ENCODE data around the gene MCUB.
"Not testable (repeated sequence)": the region's sequence is repeated elsewhere in the genome, so short reads cannot be mapped to it uniquely, and the experiment has no call there.

Gene MCUB

DNA sequence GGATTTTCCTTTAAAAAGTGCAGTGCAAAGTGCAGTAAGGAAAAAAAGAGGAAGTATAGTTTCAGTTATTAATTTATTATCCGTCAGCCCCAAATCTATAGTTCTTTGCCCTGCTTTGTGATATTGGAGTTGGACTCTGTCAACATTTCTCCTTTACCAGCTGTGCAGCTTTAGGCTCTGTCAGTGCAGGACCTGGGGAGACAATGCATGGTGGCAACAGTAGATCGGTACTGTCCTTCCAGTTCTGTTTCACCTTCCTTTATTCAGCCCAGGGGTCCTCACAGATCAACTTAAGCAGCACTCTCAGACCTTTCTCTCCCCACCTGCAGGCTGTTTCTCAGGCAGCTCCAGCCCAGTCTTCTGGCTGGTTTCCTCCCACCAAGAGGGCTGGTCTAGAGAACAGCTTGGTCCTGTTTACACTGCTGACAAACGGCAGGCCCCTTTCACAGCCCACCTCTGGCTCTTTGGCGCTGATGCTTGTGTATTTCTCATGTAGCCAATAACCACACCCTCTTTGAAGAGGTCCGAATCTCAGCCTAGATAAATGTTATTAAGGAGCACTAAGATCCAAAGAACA, 71.6 kb downstream of the MCUB start:
- DNase-seq (ENCODE audit: low read depth): no peak

- no peak for DNase-seq (ENCODE audit: low read depth)
Observed at GRCh38 chr4:109640644-109641043, 80.6 kb downstream of the MCUB start.

DNA sequence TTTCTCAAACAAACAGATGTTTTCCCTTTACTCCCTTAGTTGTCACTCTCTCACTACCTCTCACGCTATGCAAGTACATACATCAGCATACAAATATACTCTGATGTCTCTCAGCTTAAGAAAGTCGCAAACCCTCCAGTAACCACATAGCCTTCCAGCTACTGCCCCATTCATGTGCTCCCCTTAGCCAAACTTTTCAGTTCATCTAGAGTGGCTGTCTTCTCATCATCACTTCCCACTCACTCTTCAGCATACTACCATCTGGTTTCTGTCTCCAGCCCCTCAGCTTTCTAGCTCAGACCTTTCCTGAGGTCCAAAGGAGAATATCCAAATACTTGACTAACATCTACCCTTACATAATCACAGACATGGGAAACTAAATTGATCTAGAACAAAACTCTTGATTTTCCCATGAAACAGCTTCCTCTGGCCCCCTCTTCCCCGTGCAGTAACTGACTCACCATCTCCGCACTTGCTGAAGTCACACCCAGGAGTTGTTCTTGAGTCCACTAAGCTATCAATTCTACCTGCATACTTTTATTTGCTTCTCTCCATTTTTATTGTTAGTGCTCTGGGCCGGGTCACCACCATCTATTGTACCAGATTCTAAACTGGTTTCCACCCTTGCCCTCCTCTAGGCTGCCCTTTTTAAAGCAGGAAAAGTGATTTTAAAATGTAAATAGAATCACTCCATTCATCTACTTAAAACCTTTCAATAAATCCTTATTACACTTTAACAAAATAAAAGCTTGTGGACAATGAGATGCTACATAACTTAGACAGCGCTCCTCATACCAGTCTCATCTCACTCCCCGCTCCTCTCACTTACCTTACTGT, 86.0 kb downstream of the MCUB start:
- DNase-seq (ENCODE audit: low read depth): no peak

DNA sequence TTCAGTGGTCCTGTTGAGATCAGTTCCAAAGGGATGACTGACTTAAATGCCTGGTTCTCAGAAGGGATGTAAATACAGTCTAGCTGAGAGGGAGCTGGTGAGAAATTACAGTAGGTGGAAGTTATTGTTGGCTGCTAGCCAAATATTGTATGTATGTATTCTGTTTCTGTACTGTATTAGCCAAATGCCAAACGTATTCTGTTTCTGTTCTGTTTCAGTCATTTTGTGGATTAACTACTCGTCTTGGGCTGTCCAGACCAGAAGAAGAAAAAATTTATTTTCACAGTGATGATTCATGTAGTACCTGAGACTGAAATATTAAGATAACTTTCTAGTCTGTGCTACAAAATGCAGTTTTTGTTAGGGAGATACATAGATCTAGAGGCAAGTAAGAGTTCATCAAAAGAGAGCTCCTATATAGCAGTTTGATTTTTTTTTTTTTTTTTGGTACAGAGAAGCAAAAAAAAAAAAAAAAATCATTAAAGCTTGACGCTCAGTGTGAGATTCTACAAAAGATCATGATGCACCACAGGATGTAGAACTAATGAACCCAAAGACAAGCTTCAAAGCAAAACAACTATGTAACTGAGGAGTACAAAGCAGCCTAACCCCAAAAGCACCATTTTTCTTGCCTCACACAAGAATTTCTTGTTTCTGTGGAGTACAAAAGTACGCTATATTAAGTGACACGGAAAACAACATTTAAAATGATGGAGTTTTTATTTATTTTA, 88.4 kb downstream of the MCUB start:
- no peak for DNase-seq (ENCODE audit: low read depth)

- DNase-seq (ENCODE audit: low read depth): no peak
Observed at GRCh38 chr4:109648997-109649575, 89.0 kb downstream of the MCUB start.

DNA sequence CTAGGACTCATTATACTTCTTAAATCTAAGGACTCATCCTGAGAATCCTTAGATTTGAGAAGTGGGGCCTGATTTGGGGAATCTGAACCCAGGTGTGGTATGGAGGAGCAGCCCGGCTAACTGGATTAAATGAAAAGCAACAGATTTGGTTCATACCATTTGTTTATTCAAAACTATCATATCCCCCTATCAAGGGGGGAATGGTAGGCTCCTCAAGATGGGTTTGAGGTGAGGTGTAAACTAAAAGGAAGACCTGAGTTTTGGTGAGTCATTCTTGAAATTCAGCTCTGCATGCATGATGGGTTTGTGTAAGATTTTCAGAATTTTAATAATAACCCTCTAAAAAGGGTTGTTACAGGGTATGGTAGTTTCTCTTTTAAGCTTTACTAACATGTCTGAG, 89.8 kb downstream of the MCUB start:
- DNase-seq (ENCODE audit: low read depth): no peak

DNA sequence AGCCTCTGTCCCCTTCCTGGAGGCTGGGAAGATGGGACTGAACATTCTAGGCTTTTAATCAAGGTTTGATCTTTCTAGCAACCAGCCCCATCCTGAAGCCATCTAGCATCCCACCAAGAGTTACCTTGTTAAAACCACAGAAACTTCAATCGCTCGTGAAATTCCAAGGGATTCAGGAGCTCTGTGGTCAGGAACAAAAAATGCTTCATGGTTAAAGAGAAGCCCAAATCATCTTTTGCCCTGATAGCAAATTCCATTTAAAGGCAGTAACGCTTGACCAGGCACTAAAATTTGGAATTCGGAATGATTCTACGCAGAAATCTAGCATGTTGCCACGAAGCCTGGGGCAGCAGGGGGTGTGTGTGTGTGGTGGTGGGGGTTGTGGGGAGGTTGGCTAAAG, 95.3 kb downstream of the MCUB start:
- DNase-seq (ENCODE audit: low read depth): no peak

- DNase-seq (ENCODE audit: low read depth): no peak
Observed at GRCh38 chr4:109657854-109658418, 97.9 kb downstream of the MCUB start.

GRCh38 chr4:109658871-109659410, 98.9 kb downstream of the MCUB start:
- no peak for DNase-seq (ENCODE audit: low read depth)

- DNase-seq (ENCODE audit: low read depth): no peak
Observed at GRCh38 chr4:109662116-109662515, 102.1 kb downstream of the MCUB start.

DNA sequence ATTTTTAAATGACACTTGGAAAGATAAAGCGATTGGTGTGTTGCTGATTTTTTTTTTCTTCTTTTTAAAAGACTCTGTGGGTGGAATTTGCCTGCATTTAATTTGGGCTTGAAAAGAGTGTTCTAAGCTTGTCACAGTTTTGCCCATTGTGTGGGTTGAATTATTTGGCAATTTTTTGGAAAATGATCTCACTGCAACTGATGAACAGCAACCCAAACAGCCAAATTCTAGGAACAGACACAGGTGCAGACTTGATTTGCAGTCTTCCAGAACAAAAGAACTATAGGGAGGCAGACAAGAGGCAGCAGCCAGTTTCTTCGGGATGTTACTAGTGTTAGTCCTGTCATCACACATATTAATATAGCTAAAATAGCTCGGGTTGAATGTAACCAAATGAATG, 102.7 kb downstream of the MCUB start:
- no peak for DNase-seq (ENCODE audit: low read depth)

DNA sequence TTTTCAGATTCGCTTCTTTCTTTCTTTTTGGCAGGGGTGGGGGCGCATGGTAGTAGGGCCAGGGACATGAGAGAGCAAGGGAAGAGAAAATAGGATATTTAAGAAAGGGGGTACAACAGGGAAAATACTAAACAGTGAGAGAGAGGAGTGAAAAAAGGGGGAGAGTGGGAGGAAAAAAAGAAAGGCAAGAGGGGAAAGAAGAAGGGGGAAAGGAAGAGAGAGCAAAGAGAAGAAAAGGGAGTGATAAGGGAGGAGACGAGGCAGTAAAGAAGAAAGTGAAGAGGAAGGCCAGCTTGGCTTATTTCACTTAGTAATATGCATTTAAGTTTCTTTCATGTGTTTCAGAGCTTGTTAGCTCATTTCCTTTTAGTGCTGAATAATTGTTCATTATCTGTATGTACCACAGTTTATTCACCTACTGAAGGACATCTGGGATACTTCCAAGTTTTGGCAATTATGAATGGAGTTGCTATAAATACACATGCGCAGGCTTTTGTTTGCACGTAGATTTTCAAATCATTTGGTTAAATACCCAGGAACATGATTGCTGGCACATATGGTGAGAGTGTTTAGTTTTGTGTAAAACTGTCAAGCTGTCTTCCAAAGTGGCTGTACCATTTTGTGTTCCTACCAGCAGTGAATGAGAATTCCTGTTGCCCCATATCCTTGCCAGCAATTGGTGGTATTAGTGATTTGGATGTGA, 105.9 kb downstream of the MCUB start:
- no peak for DNase-seq (ENCODE audit: low read depth)

GRCh38 chr4:109671350-109671749, 111.3 kb downstream of the MCUB start:
- DNase-seq (ENCODE audit: low read depth): peak; percentile 21

GRCh38 chr4:109672169-109672930, 112.3 kb downstream of the MCUB start:
- no peak for DNase-seq (ENCODE audit: low read depth)

GRCh38 chr4:109673303-109673702, 113.3 kb downstream of the MCUB start:
- no peak for DNase-seq (ENCODE audit: low read depth)

DNA sequence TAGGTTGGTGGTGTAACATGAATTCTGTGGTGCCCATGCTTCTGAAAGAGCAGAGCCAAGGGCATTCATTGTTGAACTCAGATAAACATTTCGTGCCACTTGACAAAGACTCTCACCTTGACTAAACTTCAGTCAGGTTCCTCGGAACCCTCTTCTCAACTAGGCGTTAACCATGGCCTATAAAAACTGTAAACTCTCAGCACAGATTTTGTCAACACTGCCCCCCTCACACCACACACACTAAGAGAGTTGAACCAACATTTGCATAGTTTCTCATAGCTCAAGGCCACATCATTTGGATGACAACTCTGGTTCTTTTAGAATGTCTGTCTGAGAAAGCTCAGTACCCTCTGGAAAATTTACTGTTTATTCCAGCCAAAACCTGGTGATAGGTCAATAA, 115.1 kb downstream of the MCUB start:
- no peak for DNase-seq (ENCODE audit: low read depth)

DNA sequence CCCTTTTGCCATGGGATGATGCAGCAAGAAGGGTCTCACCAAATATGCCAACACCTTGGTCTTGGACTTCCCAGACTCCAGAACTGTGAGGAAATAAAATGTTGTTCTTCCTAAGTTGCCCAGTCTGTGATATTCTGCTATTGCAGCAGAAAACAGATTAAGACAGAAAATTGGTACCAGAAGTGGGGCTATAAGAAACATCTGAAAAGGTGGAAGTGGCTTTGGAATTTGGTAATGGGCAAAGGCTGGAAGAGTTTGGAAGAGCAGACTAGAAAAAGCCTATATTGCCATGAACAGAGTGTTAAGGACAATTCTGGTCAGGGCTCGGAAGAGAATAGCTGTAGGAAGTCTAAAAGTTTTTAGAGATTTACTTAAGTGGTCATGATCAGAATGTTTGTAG, 115.8 kb downstream of the MCUB start:
- no peak for DNase-seq (ENCODE audit: low read depth)

GRCh38 chr4:109676886-109677285, 116.8 kb downstream of the MCUB start:
- DNase-seq (ENCODE audit: low read depth): no peak

DNA sequence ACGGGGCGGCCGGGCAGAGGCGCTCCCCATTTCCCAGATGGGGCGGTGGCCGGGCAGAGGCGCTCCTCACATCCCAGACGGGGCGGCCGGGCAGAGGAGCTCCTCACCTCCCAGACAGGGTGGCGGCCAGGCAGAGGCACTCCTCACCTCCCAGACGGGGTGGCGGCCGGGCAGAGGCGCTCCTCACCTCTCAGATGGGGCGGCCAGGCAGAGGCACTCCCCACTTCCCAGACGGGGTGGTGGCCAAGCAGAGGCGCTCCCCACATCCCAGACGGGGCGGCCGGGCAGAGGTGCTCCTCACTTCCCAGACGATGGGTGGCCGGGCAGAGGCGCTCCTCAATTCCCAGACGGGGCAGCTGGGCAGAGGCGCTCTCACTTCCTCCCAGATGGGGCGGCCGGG, 118.4 kb downstream of the MCUB start:
- DNase-seq (ENCODE audit: low read depth): not testable (repeated sequence)

DNA sequence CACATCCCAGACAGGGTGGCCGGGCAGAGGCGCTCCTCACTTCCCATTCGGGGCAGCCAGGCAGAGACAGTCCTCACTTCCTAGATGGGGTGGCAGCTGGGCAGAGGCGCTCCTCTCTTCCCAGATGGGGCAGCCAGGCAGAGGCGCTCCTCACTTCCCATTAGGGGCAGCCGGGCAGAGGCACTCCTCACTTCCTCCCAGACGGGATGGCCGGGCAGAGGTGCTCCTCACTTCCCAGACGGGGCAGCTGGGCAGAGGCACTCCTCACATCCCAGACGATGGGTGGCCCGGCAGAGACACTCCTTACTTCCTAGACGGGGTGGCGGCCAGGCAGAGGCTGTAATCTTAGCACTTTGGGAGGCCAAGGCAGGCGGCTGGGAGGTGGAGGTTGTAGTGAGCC, 118.9 kb downstream of the MCUB start:
- not testable (repeated sequence) for DNase-seq (ENCODE audit: low read depth)

DNA sequence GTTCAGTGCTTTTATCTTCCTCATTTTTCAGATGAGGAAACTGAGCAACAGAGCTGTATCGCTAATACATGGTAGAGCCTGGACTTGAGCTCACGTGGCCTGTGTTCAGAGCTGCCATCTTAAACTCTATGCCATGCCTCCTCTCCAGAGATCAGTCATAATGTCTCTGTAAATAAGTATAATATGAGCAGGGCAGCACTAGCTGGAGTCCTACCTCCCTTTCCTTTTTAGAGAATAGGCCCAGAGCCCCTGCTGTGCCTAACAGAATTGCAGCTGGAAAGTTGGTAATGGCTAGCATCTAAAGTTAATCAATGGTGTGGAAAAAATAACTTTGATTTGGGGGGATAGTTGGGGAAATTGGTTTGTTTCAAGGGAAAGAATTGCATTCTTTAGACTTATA, 122.8 kb downstream of the MCUB start:
- no peak for DNase-seq (ENCODE audit: low read depth)

Measured in activated T-cell treated with anti-CD3 and anti-CD28 coated beads for 24 hours (primary cell).